OCI-LY7 (cell line): Measurements from ENCODE around the gene DOCK1. TPM values are rescaled to one million over a fixed set of nuclear protein-coding genes. Genes with fewer than 3 reads are reported as not detected.

Source experiments
- BruUV-seq: library from RNA; stranded (reverse); fragments of 400-500 nt; replicated peaks from 2 replicates; lab custom pipeline; 2021; lab: Mats Ljungman, UMichigan
- CTCF ChIA-PET: fragments of 300-600 bp; sonication (Branson Sonifier 250); formaldehyde crosslinking; loops from one replicate; lab custom pipeline; 2022; ENCODE audit warnings: antibody characterized with exemption; ENCODE audit not compliant: unreplicated experiment; lab: Charles Lee
- POLR2A ChIA-PET: fragments of 300-600 bp; sonication (Branson Sonifier 250); formaldehyde crosslinking; loops from one replicate; lab custom pipeline; 2022; ENCODE audit warnings: antibody characterized with exemption; lab: Charles Lee
- DNase-seq: peaks from one replicate; pipeline ENCODE4 v3.0.0-alpha.2; 2015; ENCODE audit warnings: low spot score
- H2AFZ ChIP-seq: fragments of 200-600 bp; sonication (generic), shearing (Covaris generic); 2 replicates; pipeline ENCODE4 v1.6.1; 2014; ENCODE audit warnings: mild to moderate bottlenecking, antibody characterized with exemption, low read length, moderate library complexity
- H3K27ac ChIP-seq: fragments of 200-600 bp; sonication (generic); 2 replicates; pipeline ENCODE4 v1.5.1; 2014; ENCODE audit warnings: mixed run types, low read depth, mild to moderate bottlenecking, moderate library complexity, low read length, inconsistent platforms; ENCODE audit not compliant: poor library complexity, severe bottlenecking
- H3K36me3 ChIP-seq: fragments of 200-600 bp; sonication (generic); 2 replicates; pipeline ENCODE4 v1.6.1; 2014; ENCODE audit warnings: mild to moderate bottlenecking, antibody characterized with exemption, low read length, moderate library complexity, mixed read lengths; ENCODE audit not compliant: insufficient read depth
- H3K4me1 ChIP-seq: fragments of 200-600 bp; sonication (generic); 2 replicates; pipeline ENCODE4 v1.5.1; 2014; ENCODE audit warnings: mild to moderate bottlenecking, low read length; ENCODE audit not compliant: insufficient read depth, poor library complexity, severe bottlenecking
- H3K4me2 ChIP-seq: fragments of 200-600 bp; sonication (generic); 2 replicates; pipeline ENCODE4 v1.6.1; 2014; ENCODE audit warnings: mild to moderate bottlenecking, low read length
- H3K4me3 ChIP-seq: fragments of 200-600 bp; sonication (generic); 2 replicates; pipeline ENCODE4 v1.5.1; 2014; ENCODE audit warnings: mild to moderate bottlenecking, low read depth, low read length; ENCODE audit not compliant: poor library complexity, severe bottlenecking
- H3K79me2 ChIP-seq: fragments of 200-600 bp; sonication (generic); 2 replicates; pipeline ENCODE4 v1.6.1; 2016; ENCODE audit warnings: low read depth, mild to moderate bottlenecking, low read length, moderate library complexity, mixed read lengths; ENCODE audit not compliant: insufficient read depth
- H3K9me2 ChIP-seq: fragments of 200-600 bp; sonication (generic); 2 replicates; pipeline ENCODE4 v1.6.1; 2016; ENCODE audit warnings: mild to moderate bottlenecking, low read length, mixed read lengths; ENCODE audit not compliant: insufficient read depth
- H3K9me3 ChIP-seq: fragments of 200-600 bp; sonication (generic); 2 replicates; pipeline ENCODE4 v1.6.1; 2014; ENCODE audit warnings: mild to moderate bottlenecking, mixed run types, low read length, mixed read lengths
- H4K20me1 ChIP-seq: fragments of 200-600 bp; sonication (generic); 2 replicates; pipeline ENCODE4 v1.6.1; 2014; ENCODE audit warnings: mild to moderate bottlenecking, antibody characterized with exemption, low read length, moderate library complexity, mixed read lengths; ENCODE audit not compliant: insufficient read depth
- EZH2phosphoT487 ChIP-seq: fragments of 200-600 bp; sonication (generic); IDR thresholded peaks from 2 replicates; pipeline ENCODE4 v1.6.1; 2018; ENCODE audit warnings: low read depth, borderline replicate concordance, mild to moderate bottlenecking, mixed run types, antibody characterized with exemption, low read length, moderate library complexity, mixed read lengths
- intact Hi-C: fragments of 100-400 bp; cut with micrococcal nuclease; formaldehyde crosslinking; loops from one replicate; pipeline ENCODE4 v1.10.0; 2022; ENCODE audit not compliant: unreplicated experiment
- total RNA-seq, 2 experiments: library from RNA; depleted of rRNA in 1 of 2; stranded (reverse); fragments of >200 nt in 1 of 2; shearing (Covaris generic) in 1 of 2; gene quantifications; 2 replicates each; pipeline ENCODE4 v1.2.3, GENCODE V29; 2014 to 2022
- TF ChIP-seq, protein P1 (sequence below): fragments of 200-600 bp; sonication (generic); conservative IDR thresholded peaks from 2 replicates; pipeline ENCODE4 v1.5.1; 2014; ENCODE audit warnings: mild to moderate bottlenecking, antibody characterized with exemption, low read length, moderate library complexity, mixed read lengths

The DOCK1 gene
- total RNA-seq, 2 experiments from 2014 or later = not detected

DNA sequence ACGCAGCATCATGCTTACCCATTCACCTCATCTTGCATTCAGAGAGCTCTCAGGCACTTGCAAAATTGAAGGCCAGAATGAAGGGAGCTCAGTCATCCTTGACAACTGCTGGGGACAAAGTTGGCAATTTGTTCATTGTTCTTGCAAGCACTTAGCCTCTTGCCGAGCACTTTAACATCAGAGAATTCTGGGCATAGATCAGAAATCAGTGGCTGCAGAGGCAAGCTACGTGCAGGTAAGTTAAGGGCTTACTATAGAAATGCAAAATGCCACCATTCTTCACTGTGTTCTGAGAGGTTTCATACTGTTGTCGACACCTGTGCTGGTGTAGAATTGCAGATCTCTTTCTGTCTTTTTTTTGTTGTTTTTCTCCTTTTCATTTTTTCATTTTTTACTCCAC, 375.2 kb downstream of the DOCK1 start:
- intact Hi-C loops = no loop called here
- POLR2A ChIA-PET = no interaction called here
- no peak for DNase-seq
- Histone ChIP-seq H3K9me2 (no peaks in the 10 kb centered on the region), H3K27ac (no peak overlapping the region), H3K4me2 (no peak overlapping the region), H3K4me3 (no peak overlapping the region), H3K4me1 (no peaks in the 10 kb centered on the region), H3K9me3 (no peaks in the 10 kb centered on the region), H2AFZ (no peak overlapping the region), H4K20me1 (no peaks in the 10 kb centered on the region), H3K36me3 (no peaks in the 10 kb centered on the region), H3K79me2 (no peaks in the 10 kb centered on the region)
- TF ChIP-seq, protein P1, sequence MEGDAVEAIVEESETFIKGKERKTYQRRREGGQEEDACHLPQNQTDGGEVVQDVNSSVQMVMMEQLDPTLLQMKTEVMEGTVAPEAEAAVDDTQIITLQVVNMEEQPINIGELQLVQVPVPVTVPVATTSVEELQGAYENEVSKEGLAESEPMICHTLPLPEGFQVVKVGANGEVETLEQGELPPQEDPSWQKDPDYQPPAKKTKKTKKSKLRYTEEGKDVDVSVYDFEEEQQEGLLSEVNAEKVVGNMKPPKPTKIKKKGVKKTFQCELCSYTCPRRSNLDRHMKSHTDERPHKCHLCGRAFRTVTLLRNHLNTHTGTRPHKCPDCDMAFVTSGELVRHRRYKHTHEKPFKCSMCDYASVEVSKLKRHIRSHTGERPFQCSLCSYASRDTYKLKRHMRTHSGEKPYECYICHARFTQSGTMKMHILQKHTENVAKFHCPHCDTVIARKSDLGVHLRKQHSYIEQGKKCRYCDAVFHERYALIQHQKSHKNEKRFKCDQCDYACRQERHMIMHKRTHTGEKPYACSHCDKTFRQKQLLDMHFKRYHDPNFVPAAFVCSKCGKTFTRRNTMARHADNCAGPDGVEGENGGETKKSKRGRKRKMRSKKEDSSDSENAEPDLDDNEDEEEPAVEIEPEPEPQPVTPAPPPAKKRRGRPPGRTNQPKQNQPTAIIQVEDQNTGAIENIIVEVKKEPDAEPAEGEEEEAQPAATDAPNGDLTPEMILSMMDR = no peak
- no peak for TF ChIP-seq EZH2phosphoT487
- BruUV-seq = no TSS peak
- CTCF ChIA-PET = no interaction called here

DNA sequence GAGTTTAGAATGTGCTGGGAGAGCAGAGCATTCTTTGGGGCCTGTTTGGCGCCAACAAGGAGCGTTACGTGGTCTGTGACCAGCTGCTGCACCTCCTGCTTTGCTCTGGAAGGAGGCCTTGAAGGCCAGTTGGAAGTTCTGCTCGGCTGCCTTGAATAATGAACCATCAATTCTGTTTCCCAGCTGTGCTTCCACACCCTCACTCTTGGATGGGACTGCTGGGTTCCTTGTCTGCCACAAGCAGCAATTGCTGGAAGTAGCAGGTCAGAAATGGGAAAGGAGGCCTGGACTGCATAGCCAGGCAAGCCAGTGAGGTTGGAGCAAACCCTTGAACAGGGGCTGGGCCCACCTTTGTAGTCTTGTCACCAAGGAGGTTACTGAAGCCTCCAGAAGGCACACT, 377.8 kb downstream of the DOCK1 start:
- BruUV-seq = no TSS peak
- Histone ChIP-seq H3K79me2 (no peaks in the 10 kb centered on the region), H3K27ac (no peak overlapping the region), H3K9me2 (no peaks in the 10 kb centered on the region), H4K20me1 (no peaks in the 10 kb centered on the region), H2AFZ (no peak overlapping the region), H3K4me2 (no peak overlapping the region), H3K4me1 (no peaks in the 10 kb centered on the region), H3K9me3 (no peaks in the 10 kb centered on the region), H3K4me3 (no peak overlapping the region), H3K36me3 (no peaks in the 10 kb centered on the region)
- TF ChIP-seq, protein P1 = no peak
- no peak for TF ChIP-seq EZH2phosphoT487
- intact Hi-C loops = no loop called here
- no peak for DNase-seq
- ChIA-PET POLR2A (interaction anchor here (0.6 kb wide), 1 partner anchor 1007 kb away, joined by 3 read pairs; no protein-coding TSS in a partner anchor), CTCF (no interaction called here)

DNA sequence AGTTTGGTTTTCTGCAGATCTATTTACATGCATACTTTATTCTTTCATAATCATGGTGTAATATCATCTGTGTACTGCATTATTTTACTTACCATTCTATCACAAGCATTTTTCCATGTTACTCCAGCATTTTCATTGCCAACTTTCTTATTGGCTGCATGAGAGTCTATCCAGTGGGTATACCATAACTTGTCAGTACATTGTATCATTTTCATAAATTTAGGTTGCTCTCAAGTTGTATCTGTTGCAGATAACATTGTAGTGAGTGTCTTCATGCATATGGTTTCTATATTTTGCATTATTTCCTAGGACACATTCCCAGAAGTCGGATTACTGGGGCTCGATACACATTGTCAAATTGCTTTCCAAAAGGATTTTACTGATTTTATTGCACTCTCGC, 378.3 kb downstream of the DOCK1 start:
- ChIA-PET POLR2A (interaction anchor here (0.6 kb wide), 1 partner anchor 1008 kb away, joined by 3 read pairs; no protein-coding TSS in a partner anchor), CTCF (no interaction called here)
- Histone ChIP-seq H3K79me2 (no peaks in the 10 kb centered on the region), H3K9me3 (no peaks in the 10 kb centered on the region), H4K20me1 (no peaks in the 10 kb centered on the region), H2AFZ (no peak overlapping the region), H3K27ac (no peak overlapping the region), H3K9me2 (no peaks in the 10 kb centered on the region), H3K4me1 (no peaks in the 10 kb centered on the region), H3K4me3 (no peak overlapping the region), H3K4me2 (no peak overlapping the region), H3K36me3 (no peaks in the 10 kb centered on the region)
- BruUV-seq = no TSS peak
- DNase-seq = no peak
- intact Hi-C loops = no loop called here
- TF ChIP-seq EZH2phosphoT487 = no peak
- TF ChIP-seq, protein P1 = no peak
